NCI-H2227 treated with DMSO at 0.1 percent for 48 hours (cell line): ENCODE measurements around the gene TMIGD1.
A peak's percentile ranks its signal among the peaks of the same experiment; 100 is the strongest.

Source experiments
- DNase-seq: peaks from one replicate; lab custom pipeline; 2025; lab: John Stamatoyannopoulos, UW

Gene TMIGD1, protein sequence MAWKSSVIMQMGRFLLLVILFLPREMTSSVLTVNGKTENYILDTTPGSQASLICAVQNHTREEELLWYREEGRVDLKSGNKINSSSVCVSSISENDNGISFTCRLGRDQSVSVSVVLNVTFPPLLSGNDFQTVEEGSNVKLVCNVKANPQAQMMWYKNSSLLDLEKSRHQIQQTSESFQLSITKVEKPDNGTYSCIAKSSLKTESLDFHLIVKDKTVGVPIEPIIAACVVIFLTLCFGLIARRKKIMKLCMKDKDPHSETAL

GRCh38 chr17:30333503-30334360 lies at the start of gene TMIGD1:
TSS of gene TMIGD1 (minus strand) at chr17:30334057. CDS start at chr17:30332133, 1,924 bp downstream.
- DNase-seq: no peak

DNA sequence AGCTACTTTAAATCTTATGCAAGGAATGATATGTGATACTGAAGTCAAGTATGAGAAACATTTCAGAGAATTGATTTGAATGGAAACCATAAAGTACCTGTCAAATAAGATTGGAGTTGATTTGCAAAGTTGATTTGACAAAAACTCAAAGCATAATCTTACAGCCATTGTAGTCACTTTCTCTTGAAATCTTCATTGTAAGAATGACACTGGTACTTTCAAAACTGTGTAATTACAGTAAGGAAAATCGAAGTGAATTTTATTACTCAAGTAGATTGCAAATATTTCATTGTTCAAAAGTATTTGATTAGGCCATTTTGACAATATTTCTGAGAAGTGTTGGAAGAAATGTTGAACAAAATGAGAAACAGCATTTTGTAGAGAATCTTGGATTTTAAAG lies 48.5 kb upstream of the TMIGD1 start:
- DNase-seq: no peak

- no peak for DNase-seq
These were observed 47.4 kb upstream of the TMIGD1 start for GRCh38 chr17:30381340-30381659.

- DNase-seq: no peak
These were observed 46.9 kb upstream of the TMIGD1 start for GRCh38 chr17:30380643-30381339.

- DNase-seq: no peak
These were observed 46.1 kb upstream of the TMIGD1 start for GRCh38 chr17:30379903-30380381.

DNA sequence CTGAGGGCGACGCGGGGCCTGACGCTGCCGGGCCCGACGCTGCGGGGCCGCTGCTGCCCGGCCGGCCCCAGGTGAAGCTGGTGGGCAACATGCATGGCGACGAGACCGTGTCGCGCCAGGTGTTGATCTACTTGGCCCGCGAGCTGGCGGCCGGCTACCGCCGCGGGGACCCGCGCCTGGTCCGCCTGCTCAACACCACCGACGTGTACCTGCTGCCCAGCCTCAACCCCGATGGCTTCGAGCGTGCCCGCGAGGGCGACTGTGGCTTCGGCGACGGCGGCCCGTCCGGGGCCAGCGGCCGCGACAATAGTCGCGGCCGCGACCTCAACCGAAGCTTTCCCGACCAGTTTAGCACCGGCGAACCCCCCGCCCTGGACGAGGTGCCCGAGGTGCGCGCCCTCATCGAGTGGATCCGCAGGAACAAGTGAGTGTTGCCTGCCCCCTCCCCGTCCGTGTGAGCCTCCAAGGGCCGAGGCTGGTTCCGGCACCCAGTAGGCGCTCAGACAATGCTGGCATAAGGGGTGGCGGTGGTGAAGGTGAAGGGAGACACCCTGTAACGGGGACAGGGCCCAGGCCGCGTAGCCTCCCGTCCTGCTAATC lies 45.5 kb upstream of the TMIGD1 start:
- DNase-seq: no peak

DNA sequence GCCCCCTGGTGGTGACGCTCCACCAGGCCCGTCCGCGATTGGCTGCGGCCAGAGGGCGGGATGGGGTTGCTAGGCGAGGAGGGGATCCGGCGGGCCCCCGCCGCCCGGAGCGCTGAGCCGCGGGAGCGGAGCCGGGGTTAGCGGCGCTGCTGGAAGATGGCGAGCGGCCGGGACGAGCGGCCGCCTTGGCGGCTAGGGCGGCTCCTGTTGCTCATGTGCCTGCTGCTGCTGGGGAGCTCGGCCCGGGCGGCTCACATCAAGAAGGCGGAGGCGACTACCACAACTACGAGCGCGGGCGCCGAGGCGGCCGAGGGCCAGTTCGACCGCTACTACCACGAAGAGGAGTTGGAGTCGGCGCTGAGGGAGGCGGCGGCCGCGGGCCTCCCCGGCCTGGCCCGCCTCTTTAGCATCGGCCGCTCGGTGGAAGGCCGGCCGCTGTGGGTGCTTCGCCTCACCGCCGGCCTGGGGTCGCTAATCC lies 45.0 kb upstream of the TMIGD1 start, which contains the start of gene CPD:
Gene CPD (plus strand): TSS at position 103 of the 478 bp plus-strand sequence. CDS start 54 bp downstream, at position 157.
- DNase-seq: peak; percentile 88

DNA sequence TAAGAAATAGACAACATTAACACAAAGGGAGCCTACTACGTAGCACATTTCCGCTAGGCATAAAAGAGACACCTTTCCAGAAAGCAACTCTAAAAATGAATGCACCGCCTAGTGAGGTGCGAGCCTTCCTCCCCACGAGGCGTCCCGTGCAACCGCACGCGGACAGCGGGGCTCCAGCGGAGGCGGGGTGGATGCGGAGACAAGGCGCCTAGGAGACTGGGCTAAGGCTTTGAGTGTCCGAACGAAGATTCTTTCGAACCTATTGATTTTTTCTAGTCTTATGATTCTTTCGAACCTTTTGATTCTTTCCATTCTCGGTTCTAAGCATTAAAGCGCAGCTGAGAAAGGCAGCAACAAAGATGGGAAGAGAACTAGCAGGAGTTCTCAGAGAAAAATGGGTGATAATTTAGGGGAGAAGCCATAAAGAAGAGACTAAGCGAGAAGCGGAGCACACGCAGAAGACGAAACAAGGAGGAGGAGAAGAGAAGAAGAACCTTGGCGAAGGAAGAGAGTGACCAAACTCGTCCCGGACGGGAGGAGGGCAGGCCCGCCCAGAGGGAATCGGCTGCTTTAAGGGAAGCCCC lies 44.5 kb upstream of the TMIGD1 start:
- no peak for DNase-seq

- DNase-seq: no peak
These were observed 43.9 kb upstream of the TMIGD1 start for GRCh38 chr17:30377574-30378240.

DNA sequence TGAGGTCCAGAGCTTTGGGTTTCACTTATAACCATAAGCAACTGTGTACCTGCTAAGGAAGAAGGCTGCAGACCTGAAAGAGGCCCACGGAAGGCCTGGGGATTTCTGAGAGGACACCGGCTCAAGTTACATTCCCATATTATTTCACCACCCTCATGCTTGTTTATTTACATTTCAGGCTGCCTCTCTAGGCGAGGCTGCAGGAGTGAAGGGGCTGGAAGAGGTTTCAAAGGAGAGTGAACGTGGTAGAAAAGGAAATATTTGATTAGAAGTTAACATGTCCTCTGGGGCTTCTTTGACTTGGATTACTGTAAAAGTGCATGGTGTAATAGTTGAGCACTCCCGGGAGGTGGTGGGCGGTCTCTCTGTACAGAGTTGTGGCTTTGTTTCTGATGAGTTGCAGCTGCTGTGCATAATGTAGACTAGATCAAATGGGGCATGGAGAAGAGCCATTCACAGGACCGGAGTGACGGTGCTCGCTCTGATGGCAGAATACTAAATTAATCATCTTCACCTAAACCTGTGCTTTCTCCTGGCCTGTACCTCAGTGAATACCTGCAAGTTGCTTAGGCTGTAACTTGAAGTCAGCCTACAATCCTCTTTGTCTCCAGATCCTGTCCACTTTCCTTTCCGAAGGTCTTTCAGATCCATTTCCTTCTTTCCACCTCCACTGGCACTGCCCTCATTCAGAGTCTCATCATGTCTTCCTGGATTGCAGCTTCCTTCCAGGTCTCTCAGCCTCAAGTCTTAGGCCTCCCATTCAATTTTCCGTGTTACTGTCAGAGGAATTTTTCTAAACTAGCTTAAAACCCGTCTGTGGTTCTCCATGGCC lies 43.0 kb upstream of the TMIGD1 start:
- no peak for DNase-seq

DNA sequence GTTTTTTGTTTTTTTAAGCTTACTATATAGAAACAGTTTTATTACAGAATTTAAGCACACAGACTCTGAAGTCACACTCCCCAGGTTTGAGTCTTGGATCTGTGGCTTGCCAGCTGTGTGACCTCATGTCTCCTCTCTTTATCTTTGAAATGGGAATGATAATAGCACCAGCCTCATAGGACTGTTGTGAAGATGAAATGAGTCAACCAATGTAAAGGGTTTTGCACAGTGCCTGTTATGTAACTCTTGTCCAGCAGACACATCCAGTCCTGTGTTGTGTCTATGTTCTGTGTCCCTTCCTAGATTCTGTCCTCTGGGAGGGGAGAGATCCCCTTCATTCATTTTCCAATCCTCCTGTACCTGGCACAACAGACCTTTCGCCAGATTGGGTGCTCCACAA lies 41.8 kb upstream of the TMIGD1 start:
- DNase-seq: no peak

GRCh38 chr17:30372755-30373154 lies 38.9 kb upstream of the TMIGD1 start:
- DNase-seq: no peak

DNA sequence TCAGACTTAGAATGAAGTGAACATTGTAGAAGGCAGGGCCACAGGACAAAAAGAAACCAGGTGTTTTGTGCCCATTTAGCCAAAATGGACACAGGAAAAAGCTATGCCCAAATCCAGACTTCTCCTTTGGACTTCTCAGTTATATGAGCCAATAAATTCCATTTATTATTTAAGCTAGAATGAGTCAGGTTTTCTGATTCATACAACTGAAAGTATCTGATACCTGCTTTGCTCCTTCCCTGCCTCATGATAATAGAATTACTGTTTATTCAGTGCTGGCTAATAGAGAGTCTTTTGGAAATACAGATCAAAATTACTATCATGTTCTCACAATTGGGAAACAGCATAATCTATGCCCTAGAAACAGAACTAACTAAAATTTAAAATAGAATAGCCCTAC lies 36.1 kb upstream of the TMIGD1 start:
- no peak for DNase-seq

GRCh38 chr17:30368912-30369720 lies 35.3 kb upstream of the TMIGD1 start:
- DNase-seq: no peak

- no peak for DNase-seq
These were observed 32.7 kb upstream of the TMIGD1 start for GRCh38 chr17:30366536-30366935.

- DNase-seq: no peak
These were observed 29.9 kb upstream of the TMIGD1 start for GRCh38 chr17:30363715-30364202.

DNA sequence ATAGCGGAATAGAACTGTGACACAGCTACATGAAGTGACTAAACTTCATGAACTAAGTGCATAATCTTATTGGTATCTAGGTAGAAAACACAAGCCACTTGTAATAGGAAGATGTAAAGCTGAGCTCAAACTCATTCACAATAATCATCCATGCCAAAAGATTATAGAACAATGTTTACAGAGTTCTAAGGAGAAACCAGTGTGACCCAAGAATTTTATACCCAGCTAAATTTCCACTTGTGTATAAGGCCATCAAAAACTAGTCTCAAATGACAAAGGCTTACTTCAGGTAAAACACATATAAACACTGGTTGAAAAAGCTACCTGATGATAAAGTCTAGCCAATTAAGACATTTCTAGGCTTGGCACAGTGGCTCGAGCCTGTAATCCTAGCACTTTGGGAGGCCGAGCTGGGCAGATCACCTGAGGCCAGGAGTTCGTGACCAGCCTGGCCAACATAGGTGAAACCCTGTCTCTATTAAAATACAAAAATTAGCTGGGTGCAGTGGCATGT lies 28.0 kb upstream of the TMIGD1 start:
- no peak for DNase-seq

GRCh38 chr17:30360086-30360808 lies 26.4 kb upstream of the TMIGD1 start:
- no peak for DNase-seq
